Thyroid gland (tissue), 4 donors: ENCODE measurements around the gene CNN1.

Source experiments
- CTCF ChIP-seq, 6 experiments: fragments of 200-600 bp in 3 of 6; fragments of 450-650 bp in 3 of 6; sonication (generic) in 3 of 6; IDR thresholded peaks; one replicate each; pipeline ENCODE4 v1.5.1; 2016 to 2019; ENCODE audit warnings: antibody characterized with exemption in 6 of 6, mild to moderate bottlenecking in 2 of 6, inconsistent platforms in 1 of 6, moderate library complexity in 1 of 6
- POLR2A ChIP-seq, 2 donors: fragments of 450-650 bp; IDR thresholded peaks; one replicate each; pipeline ENCODE4 v1.6.1; 2017; ENCODE audit warnings: antibody characterized with exemption in 2 of 2, mild to moderate bottlenecking in 2 of 2, moderate library complexity in 1 of 2

DNA sequence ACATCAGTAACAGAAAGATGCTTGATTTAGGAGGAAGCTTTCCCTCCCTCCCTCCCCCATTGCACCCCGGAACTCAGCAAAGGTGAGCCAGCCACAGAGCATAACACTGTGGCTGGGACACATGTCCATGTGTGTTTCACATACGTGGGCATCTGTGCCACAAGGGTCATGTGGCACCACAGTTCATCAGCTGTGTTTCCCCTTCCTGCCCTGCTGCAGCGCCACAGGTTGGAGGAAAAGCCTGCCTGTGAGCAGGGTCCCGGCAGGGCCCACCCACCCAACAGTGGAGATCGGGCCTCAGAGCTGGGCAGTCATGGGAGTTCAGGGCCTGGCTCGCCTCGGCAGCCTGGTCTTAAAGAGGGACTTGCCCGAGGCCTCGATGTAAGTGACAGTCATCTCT lies 36.0 kb downstream of the CNN1 start:
- TF ChIP-seq CTCF (IDR thresholded peaks at IDR 0.05), result no peak
- TF ChIP-seq POLR2A (IDR thresholded peaks at IDR 0.05), result no peak
